ENCODE data around the gene LGR6.
"Not testable (repeated sequence)": the region's sequence is repeated elsewhere in the genome, so short reads cannot be mapped to it uniquely, and the experiment has no call there.

LGR6 gene

GRCh38 chr1:202223121-202223860, 29.7 kb downstream of the LGR6 start:
- no peak for DNase-seq

- no peak for DNase-seq
Measured at GRCh38 chr1:202224453-202224852, 30.9 kb downstream of the LGR6 start.

DNA sequence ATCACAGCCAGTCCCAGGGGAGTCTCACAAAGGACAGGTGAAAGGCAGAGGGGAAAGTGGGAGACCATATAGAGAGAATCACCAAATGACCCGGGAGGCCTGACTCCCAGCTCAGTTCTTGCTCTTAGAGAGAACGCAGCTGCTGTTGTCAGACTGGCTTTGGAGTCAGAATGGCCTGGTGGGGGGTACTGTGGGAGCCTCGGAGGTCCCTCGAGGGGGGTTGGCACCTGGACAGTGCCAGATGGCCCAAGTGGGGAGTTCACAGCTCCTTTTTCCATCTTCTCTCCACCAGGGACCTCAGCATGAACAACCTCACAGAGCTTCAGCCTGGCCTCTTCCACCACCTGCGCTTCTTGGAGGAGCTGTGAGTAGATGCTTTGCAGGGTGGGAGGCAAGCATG, 31.5 kb downstream of the LGR6 start:
- DNase-seq, result no peak

GRCh38 chr1:202227053-202227672, 33.6 kb downstream of the LGR6 start:
- DNase-seq, result no peak

DNA sequence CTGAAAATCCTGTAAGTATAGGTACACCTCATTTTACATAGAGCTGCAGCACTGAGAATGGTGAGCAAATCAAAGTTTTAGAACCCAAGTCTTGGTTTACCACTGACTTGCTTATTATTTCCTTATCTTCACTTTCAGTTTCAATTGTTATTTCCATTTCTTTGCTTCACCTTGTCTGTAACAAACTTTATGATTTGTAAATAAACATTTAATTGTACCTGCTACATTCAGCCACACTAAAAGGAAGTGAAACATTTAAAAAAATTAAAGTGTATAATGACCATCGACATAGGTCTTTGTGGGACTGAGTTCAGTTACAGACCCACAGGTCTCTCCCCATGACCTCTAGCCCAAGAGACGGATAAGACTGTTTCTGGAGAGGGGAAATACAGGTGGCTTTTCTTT, 34.4 kb downstream of the LGR6 start:
- DNase-seq, result no peak

DNA sequence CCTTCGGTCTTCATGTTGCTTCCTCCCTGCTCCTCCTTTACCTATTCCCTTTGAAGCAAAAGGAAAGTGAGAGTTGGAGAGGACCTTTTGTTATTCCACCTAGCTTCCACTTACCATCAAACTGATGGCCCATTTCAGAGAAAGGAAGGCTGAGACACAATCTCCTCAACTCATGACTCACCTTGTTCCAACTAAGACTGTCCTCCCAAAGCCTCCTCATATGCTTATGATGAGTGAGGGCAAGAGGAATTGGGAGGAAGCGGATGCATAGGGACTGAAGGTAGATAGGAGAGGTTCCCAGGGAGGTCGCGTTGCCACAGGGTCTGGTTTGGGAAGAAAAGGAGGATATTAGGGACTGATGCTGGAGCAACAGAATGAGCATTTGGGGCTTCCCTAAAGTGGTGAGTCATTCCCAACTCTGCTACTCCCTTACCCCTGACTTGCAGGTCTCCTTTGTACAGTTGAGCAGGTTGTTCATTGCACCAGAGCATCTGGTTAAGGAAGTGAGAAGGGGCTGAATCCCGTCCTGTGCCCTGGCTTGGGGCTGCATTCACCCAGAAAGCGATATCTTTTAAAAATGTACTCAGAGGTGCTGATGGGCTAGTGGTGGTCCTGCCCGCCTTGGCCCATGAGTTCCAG, 35.0 kb downstream of the LGR6 start:
- DNase-seq, result no peak

GRCh38 chr1:202229376-202229775, 35.8 kb downstream of the LGR6 start:
- DNase-seq, result no peak

DNA sequence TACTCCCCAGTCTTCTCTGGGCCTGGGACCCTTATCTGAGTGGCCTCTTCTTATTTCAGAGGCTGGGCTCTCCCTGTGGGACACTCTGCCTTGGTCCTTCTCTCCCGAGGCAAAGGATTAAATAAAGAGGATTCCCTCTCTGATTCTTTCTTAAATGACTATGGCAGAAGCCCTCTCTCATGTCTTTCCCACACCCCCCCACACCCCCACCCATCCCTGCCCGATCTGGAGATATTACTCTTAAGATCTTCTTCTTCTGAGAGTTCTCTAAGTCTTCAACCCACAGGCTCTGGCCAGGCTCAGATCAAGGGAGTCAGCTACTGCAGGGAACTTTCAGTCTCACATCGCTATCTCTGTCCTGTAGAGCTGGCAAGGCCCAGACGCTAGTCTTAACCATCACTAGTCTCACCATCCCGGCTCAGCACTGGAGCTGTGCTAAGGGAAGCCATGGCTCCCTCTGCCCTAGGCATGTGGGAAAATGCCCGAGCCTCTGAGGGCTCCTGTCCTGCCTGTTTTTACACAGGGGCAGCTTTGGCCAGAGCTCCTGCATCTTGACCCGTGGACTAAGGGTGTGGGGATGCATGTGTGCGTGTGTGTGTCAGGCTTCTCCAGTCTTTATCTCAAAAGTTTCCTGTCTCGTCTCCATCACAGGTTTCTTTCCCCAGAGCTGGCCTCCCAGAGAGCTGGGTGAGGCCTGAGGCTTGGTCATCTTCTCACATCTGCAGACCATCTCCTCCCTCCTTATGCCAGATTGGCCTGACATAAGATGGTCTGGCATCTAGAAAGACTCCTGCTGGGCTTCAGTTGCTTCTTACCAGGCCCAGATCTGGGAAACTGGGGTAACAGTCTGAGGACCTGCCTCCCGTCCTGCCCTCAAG, 36.7 kb downstream of the LGR6 start:
- no peak for DNase-seq

GRCh38 chr1:202230939-202231645, 37.5 kb downstream of the LGR6 start:
- no peak for DNase-seq

DNA sequence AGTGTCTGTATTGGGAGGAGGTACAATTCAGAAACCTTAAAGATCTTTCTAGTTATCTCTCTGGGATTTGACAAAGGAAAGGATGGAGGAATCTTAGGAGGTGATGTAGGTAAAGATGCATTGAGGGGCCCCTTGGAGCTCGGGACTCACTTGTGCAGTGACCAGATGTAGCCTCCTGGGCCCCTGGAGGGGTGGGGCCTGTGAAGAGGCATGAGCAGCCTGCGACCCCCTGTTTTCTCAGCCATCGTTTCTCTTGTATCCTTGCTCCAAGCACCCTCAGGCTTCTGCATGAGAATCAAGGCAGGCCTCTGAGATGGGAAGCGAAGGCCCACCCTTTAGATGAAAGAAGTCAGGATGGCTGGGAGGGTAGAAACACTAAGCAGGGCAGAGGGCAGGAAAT, 39.6 kb downstream of the LGR6 start:
- no peak for DNase-seq

- no peak for DNase-seq
Measured at GRCh38 chr1:202233804-202234203, 40.2 kb downstream of the LGR6 start.

DNA sequence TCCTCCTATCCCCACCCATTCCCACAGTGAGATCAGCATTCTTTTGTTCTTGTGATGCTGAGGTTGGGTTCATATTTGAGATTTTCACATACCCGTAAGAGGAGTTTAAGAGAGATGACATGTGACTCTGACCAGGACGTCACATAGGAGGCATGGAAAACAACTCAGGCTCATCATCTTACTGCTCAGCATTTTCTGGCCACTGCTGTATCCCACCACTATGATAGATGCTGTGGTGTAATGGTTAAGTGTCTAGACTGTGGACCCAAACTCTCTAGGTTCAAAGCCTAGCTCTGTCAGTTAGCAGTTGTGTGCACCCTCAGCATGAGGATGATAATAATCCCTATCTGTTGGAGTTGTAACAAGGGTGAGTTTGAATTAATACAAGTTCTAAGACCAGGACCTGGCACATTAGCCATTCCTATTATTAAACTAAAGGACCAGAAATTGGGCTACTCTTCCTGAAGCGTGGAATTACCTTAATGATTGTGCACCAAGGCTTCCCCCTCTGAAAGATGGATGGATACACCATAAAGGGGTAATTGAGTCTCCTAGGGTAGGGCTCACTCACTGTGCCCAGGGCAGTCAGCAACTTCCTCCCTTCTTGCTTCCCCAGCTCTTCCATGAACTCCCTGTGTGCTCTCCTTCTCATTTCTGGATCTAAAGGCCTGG, 40.9 kb downstream of the LGR6 start:
- DNase-seq, result no peak

- no peak for DNase-seq
Measured at GRCh38 chr1:202235003-202235660, 41.5 kb downstream of the LGR6 start.

DNA sequence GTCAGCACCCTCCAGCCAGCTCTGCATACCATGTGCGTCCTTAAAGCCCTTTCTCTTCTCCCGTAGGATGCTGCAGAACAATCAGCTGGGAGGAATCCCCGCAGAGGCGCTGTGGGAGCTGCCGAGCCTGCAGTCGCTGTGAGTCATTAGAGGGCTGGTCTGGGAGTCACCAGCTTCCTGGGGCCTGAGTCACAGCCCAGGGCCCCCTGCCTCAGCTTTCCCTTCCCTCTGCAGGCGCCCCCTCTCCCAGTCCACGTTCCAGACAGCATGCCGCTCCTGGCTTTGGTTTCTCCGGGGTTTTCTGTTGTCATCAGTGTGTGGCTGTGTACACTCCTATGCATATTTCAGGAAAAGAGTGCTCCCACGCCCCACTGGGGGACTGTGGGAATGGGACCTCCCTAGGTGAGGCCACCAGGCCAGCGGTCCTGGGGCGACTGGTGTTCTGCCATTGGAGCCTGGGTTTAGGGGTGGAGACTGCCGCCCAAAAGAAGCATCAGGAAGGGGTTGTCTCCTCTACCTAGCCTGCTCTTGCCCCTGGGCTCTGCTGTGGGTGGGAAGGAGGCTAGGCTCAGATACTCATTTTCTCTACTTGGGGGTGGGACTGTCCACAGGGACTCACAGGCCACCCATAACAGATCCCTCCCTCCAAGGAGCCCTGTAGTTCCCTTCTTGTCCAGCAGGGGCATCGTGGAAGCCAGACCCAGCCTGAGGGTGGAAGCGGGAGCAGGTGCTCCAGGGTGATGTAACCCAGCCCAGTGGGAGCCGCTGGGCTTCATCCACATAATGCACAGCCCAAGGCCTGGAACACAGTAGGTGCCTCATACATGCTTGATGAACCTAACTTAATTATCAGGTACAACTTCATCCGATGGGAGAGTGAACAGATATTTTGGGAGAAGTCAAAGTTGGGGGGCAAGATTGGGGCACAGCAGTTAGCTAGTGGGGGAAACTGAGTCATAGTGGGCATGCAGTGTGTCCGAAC, 42.5 kb downstream of the LGR6 start:
- DNase-seq, result peak in 1 of 14 donors; percentile 7

DNA sequence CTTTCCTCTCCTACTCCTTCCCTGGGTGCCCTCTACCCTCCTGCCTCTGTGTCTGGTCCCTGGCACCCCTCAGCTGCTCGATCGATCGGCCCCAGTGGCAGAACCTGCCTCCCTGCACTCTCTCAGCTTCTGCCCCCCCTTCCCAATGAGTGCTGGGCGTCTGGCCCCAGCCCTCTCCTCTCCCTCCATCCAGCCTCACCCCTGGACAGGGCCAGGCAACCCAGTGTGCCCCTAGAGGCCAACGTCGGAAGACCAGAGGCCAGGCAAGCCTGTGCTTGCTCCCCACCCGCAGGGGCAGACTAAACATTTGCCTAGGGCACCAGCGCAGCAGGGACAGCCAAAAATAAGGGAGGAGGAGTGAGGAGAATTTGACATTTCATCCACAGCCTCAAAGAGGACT, 43.5 kb downstream of the LGR6 start:
- no peak for DNase-seq

- DNase-seq, result no peak
Measured at GRCh38 chr1:202238914-202239313, 45.3 kb downstream of the LGR6 start.

DNA sequence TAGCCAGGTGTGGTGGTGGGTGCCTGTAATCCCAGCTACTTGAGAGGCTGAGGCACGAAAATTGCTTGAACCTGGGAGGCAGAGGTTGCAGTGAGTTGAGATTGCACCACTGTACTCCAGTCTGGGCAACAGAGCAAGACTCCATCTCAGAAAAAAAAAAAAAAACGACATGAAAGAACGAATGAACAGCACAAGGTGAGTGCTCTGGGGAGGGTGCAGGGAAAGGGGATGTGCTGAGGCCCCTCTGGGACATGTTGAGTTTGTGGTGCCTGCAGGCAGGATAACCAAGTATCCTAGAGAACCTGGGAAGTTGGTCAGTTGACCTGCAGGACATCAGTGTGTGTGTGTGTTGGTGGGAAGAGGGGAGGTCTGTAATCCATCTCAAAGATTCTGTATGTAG, 46.6 kb downstream of the LGR6 start:
- not testable (repeated sequence) for DNase-seq

GRCh38 chr1:202240956-202241355, 47.4 kb downstream of the LGR6 start:
- no peak for DNase-seq

GRCh38 chr1:202241376-202242079, 47.9 kb downstream of the LGR6 start:
- no peak for DNase-seq
